SK-N-MC (cell line): ENCODE measurements around the gene CYP4V2.

Source experiments
- FOXP2 ChIP-seq: optimal IDR thresholded peaks from 2 replicates; pipeline ENCODE3; 2011; ENCODE audit warnings: mild to moderate bottlenecking, moderate library complexity; ENCODE audit not compliant: insufficient read depth; ENCODE audit errors: extremely low read length, control extremely low read depth
- POLR2AphosphoS5 ChIP-seq: IDR thresholded peaks from 2 replicates; pipeline ENCODE4 v1.6.1; 2012; ENCODE audit warnings: mild to moderate bottlenecking, low read depth, low read length, borderline replicate concordance

GRCh38 chr4:186169945-186170802 lies 21.2 kb upstream of the CYP4V2 start:
- TF ChIP-seq POLR2AphosphoS5 (no peak), FOXP2 (no peak)
